HS-5 (cell line): Measurements from ENCODE around the gene VANGL2.

Source experiments
- DNase-seq: peaks from one replicate; pipeline ENCODE4 v3.0.0-alpha.2; 2012; ENCODE audit warnings: low read depth

Gene VANGL2

GRCh38 chr1:160460214-160460642, 59.9 kb downstream of the VANGL2 start:
- no peak for DNase-seq

GRCh38 chr1:160460683-160461287, 60.4 kb downstream of the VANGL2 start:
- DNase-seq: no peak

GRCh38 chr1:160465123-160465522, 64.8 kb downstream of the VANGL2 start:
- DNase-seq: no peak

- DNase-seq: no peak
Measured at GRCh38 chr1:160466961-160467360, 66.6 kb downstream of the VANGL2 start.

- no peak for DNase-seq
Measured at GRCh38 chr1:160467576-160467975, 67.2 kb downstream of the VANGL2 start.

GRCh38 chr1:160471253-160471652, 70.9 kb downstream of the VANGL2 start:
- DNase-seq: no peak

- no peak for DNase-seq
Measured at GRCh38 chr1:160472112-160472511, 71.7 kb downstream of the VANGL2 start.

GRCh38 chr1:160474392-160475242, 74.3 kb downstream of the VANGL2 start:
- DNase-seq: no peak
